ENCODE measurements around the gene PCOLCE2. TPM values are rescaled to one million over a fixed set of nuclear protein-coding genes. Genes with fewer than 3 reads are reported as not detected.

The PCOLCE2 gene
- total RNA-seq, 1 donor from 2014 or later: 4.2 TPM

- H3K9me3 Mint-ChIP-seq: peaks cover 15% of the 10 kb centered on the region
- H3K27me3 Mint-ChIP-seq (ENCODE audit: low read depth): peaks cover 7% of the 10 kb centered on the region
- no peak overlapping the region for H3K27ac Mint-ChIP-seq
- H3K4me3 Mint-ChIP-seq: no peak overlapping the region
- DNase-seq (ENCODE audit: low spot score in 2 of 2, unreplicated experiment in 2 of 2): no peak
- peaks cover 5% of the 10 kb centered on the region for H3K4me1 Mint-ChIP-seq
- no peaks in the 10 kb centered on the region for H3K36me3 Mint-ChIP-seq
- TF ChIP-seq, protein P1, sequence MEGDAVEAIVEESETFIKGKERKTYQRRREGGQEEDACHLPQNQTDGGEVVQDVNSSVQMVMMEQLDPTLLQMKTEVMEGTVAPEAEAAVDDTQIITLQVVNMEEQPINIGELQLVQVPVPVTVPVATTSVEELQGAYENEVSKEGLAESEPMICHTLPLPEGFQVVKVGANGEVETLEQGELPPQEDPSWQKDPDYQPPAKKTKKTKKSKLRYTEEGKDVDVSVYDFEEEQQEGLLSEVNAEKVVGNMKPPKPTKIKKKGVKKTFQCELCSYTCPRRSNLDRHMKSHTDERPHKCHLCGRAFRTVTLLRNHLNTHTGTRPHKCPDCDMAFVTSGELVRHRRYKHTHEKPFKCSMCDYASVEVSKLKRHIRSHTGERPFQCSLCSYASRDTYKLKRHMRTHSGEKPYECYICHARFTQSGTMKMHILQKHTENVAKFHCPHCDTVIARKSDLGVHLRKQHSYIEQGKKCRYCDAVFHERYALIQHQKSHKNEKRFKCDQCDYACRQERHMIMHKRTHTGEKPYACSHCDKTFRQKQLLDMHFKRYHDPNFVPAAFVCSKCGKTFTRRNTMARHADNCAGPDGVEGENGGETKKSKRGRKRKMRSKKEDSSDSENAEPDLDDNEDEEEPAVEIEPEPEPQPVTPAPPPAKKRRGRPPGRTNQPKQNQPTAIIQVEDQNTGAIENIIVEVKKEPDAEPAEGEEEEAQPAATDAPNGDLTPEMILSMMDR (IDR thresholded peaks at IDR 0.05; ENCODE audit: unreplicated experiment): no peak
These were observed 27.7 kb upstream of the PCOLCE2 start for GRCh38 chr3:142916605-142917004.

- H3K36me3 Mint-ChIP-seq: no peaks in the 10 kb centered on the region
- peaks cover 7% of the 10 kb centered on the region for H3K27me3 Mint-ChIP-seq (ENCODE audit: low read depth)
- DNase-seq (ENCODE audit: low spot score in 2 of 2, unreplicated experiment in 2 of 2): no peak
- peaks cover 5% of the 10 kb centered on the region for H3K4me1 Mint-ChIP-seq
- no peak overlapping the region for H3K27ac Mint-ChIP-seq
- no peak overlapping the region for H3K4me3 Mint-ChIP-seq
- peaks cover 15% of the 10 kb centered on the region for H3K9me3 Mint-ChIP-seq
- TF ChIP-seq, protein P1 (IDR thresholded peaks at IDR 0.05; ENCODE audit: unreplicated experiment): no peak
These were observed 26.8 kb upstream of the PCOLCE2 start for GRCh38 chr3:142915636-142916035.

GRCh38 chr3:142914286-142914811, 25.5 kb upstream of the PCOLCE2 start:
- no peak for DNase-seq (ENCODE audit: low spot score in 2 of 2, unreplicated experiment in 2 of 2)
- H3K27ac Mint-ChIP-seq: no peak overlapping the region
- peaks cover 11% of the 10 kb centered on the region for H3K27me3 Mint-ChIP-seq (ENCODE audit: low read depth)

GRCh38 chr3:142913432-142913831, 24.5 kb upstream of the PCOLCE2 start:
- no peak for DNase-seq (ENCODE audit: low spot score in 2 of 2, unreplicated experiment in 2 of 2)
- TF ChIP-seq, protein P1 (IDR thresholded peaks at IDR 0.05; ENCODE audit: unreplicated experiment): no peak
- H3K36me3 Mint-ChIP-seq: no peaks in the 10 kb centered on the region
- H3K27me3 Mint-ChIP-seq (ENCODE audit: low read depth): peaks cover 17% of the 10 kb centered on the region
- H3K4me3 Mint-ChIP-seq: no peak overlapping the region
- H3K9me3 Mint-ChIP-seq: no peaks in the 10 kb centered on the region
- H3K4me1 Mint-ChIP-seq: peaks cover 5% of the 10 kb centered on the region
- H3K27ac Mint-ChIP-seq: no peak overlapping the region

More at GRCh38 chr3:142914286-142914811, 25.5 kb upstream of the PCOLCE2 start:
- H3K4me1 Mint-ChIP-seq: peaks cover 5% of the 10 kb centered on the region
- H3K9me3 Mint-ChIP-seq: peaks cover 8% of the 10 kb centered on the region
- H3K36me3 Mint-ChIP-seq: no peaks in the 10 kb centered on the region
- H3K4me3 Mint-ChIP-seq: no peak overlapping the region
- TF ChIP-seq, protein P1 (IDR thresholded peaks at IDR 0.05; ENCODE audit: unreplicated experiment): no peak

DNA sequence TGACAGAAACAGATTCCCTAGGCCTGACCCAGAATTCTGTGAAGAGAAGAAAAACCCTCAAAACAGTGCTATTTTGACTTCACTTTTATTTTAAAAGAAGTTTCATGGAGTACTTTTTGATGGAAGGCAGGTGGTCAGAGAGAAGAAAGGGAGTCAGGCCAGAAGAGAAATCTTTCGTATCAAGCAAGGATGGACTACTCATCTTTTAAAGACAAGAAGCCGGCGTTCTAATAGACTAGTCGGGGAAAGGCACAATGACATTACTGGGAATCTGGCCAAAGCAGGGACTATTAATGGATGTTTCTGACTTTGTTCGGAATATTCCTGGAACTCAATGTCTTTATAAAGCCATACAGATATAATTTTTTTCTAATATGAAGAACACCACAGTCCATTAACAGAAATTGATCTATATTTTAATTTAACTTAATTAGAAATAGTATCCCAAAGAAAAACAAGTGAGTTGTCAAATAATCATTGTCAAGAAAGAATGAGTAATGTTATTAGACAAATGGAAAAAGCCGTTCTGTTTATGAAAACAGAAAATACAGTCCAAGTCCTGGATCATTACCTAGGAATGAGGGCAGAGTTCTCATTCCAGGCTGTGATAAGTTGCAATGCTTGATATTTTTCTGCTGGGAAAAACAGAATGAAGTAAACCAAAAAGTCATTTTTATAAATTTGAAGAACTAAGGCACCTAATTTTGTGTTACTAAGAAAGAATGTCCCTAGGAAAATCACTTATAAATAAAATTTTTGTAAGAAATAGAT, 23.7 kb upstream of the PCOLCE2 start:
- TF ChIP-seq, protein P1 (IDR thresholded peaks at IDR 0.05; ENCODE audit: unreplicated experiment): no peak
- Mint-ChIP-seq H3K9me3 (no peaks in the 10 kb centered on the region), H3K27ac (peak overlapping the region; percentile 12), H3K27me3 (ENCODE audit: low read depth) (peaks cover 24% of the 10 kb centered on the region), H3K36me3 (no peaks in the 10 kb centered on the region), H3K4me3 (no peak overlapping the region), H3K4me1 (peaks cover 5% of the 10 kb centered on the region)
- no peak for DNase-seq (ENCODE audit: low spot score in 2 of 2, unreplicated experiment in 2 of 2)

Data from mesothelial cell of epicardium (in vitro differentiated cells).